B cell (primary cell): Measurements from ENCODE around the gene SRRD. TPM values are rescaled to one million over a fixed set of nuclear protein-coding genes. Genes with fewer than 3 reads are reported as not detected.

Experiments used
- ATAC-seq: fragments of 200-7000 bp; cut with Tn5 transposase; one replicate; pipeline ENCODE4 v1.10.0; 2021; ENCODE audit warnings: low read depth, mild to moderate bottlenecking, moderate number of reproducible peaks, moderate library complexity
- CTCF ChIA-PET: fragments of 350-600 bp; sonication (Branson Sonifier 250); formaldehyde crosslinking; loops from one replicate; lab custom pipeline; 2021; ENCODE audit warnings: antibody characterized with exemption, inconsistent platforms; lab: Charles Lee
- POLR2A ChIA-PET: fragments of 350-600 bp; sonication (Branson Sonifier 250); formaldehyde crosslinking; loops from one replicate; lab custom pipeline; 2021; ENCODE audit warnings: antibody characterized with exemption; lab: Charles Lee
- DNase-seq: peaks from one replicate; pipeline ENCODE4 v3.0.0; 2013
- H2AFZ ChIP-seq: 2 replicates; pipeline ENCODE4 v1.6.1; 2012; ENCODE audit warnings: mild to moderate bottlenecking, low read depth, low read length; ENCODE audit not compliant: insufficient read depth, poor library complexity, severe bottlenecking
- H3K27ac ChIP-seq, 2 donors: 1 replicate in 1 of 2; 2 replicates in 1 of 2; pipeline ENCODE4 v1.5.1; 2012 to 2013; ENCODE audit warnings: low read length in 2 of 2, mild to moderate bottlenecking in 2 of 2, moderate library complexity in 1 of 2
- H3K27me3 ChIP-seq, 4 experiments: fragments of 200-600 bp in 1 of 4; sonication (generic) in 1 of 4; replicated peaks in 1 of 4; 1 replicate in 2 of 4; 2 replicates in 2 of 4; pipeline versions ENCODE4 v1.6.1 to v1.7.0; 2013 to 2016; ENCODE audit warnings: low read length in 3 of 4, mild to moderate bottlenecking in 2 of 4, mixed read lengths in 1 of 4, moderate library complexity in 1 of 4; ENCODE audit not compliant: insufficient read depth in 4 of 4, control insufficient read depth in 3 of 4; ENCODE audit errors: control extremely low read depth in 1 of 4
- H3K36me3 ChIP-seq, 2 experiments: replicated peaks in 1 of 2; 1 replicate in 1 of 2; 2 replicates in 1 of 2; pipeline versions ENCODE4 v1.6.1 to v1.7.1; 2013; ENCODE audit warnings: low read length in 1 of 2; ENCODE audit not compliant: insufficient read depth in 2 of 2, control insufficient read depth in 1 of 2; ENCODE audit errors: control extremely low read depth in 1 of 2, extremely low read depth in 1 of 2
- H3K4me1 ChIP-seq, 2 donors: fragments of 200-600 bp in 1 of 2; sonication (generic) in 1 of 2; 1 replicate in 1 of 2; 2 replicates in 1 of 2; pipeline versions ENCODE4 v1.5.1 to v1.6.1; 2013 to 2017; ENCODE audit warnings: low read length in 2 of 2; ENCODE audit not compliant: control insufficient read depth in 2 of 2, insufficient read depth in 2 of 2
- H3K4me2 ChIP-seq: replicated peaks from 2 replicates; pipeline ENCODE3; 2012; ENCODE audit warnings: mild to moderate bottlenecking, low read depth, low read length; ENCODE audit not compliant: poor library complexity, severe bottlenecking
- H3K4me3 ChIP-seq, 5 experiments: fragments of 200-600 bp in 1 of 5; sonication (generic) in 1 of 5; 1 replicate in 3 of 5; 2 replicates in 2 of 5; pipeline versions ENCODE4 v1.5.1 to v1.7.0; 2011 to 2016; ENCODE audit warnings: low read length in 4 of 5, mild to moderate bottlenecking in 4 of 5, low read depth in 2 of 5, control low read depth in 1 of 5, moderate library complexity in 1 of 5; ENCODE audit not compliant: insufficient read depth in 1 of 5; ENCODE audit errors: control extremely low read depth in 1 of 5, extremely low read depth in 1 of 5
- H3K79me2 ChIP-seq: fragments of 200-600 bp; sonication (generic); one replicate; pipeline ENCODE4 v1.6.0; 2016; ENCODE audit warnings: low read length; ENCODE audit not compliant: control insufficient read depth, insufficient read depth
- H3K9ac ChIP-seq: fragments of 200-600 bp; sonication (generic); 2 replicates; pipeline ENCODE4 v1.6.1; 2017; ENCODE audit warnings: mild to moderate bottlenecking, low read length, moderate library complexity
- H3K9me3 ChIP-seq, 3 donors: one replicate each; pipeline versions ENCODE4 v1.6.1 to v1.7.1; 2013; ENCODE audit warnings: low read length in 2 of 3; ENCODE audit not compliant: control insufficient read depth in 2 of 3, insufficient read depth in 1 of 3; ENCODE audit errors: control extremely low read depth in 1 of 3
- H4K20me1 ChIP-seq: 2 replicates; pipeline ENCODE4 v1.6.0; 2012; ENCODE audit warnings: mild to moderate bottlenecking, low read length; ENCODE audit not compliant: insufficient read depth, control insufficient read depth, poor library complexity, severe bottlenecking
- H3K27ac Mint-ChIP-seq: one replicate; pipeline ENCODE4 v1.8.0; 2021; ENCODE audit warnings: mixed read lengths
- H3K27me3 Mint-ChIP-seq: one replicate; pipeline ENCODE4 v1.8.0; 2021; ENCODE audit warnings: mixed read lengths
- H3K4me1 Mint-ChIP-seq: one replicate; pipeline ENCODE4 v1.8.0; 2021; ENCODE audit warnings: mixed read lengths
- H3K4me3 Mint-ChIP-seq: one replicate; pipeline ENCODE4 v1.8.0; 2021; ENCODE audit warnings: mixed read lengths
- H3K9me3 Mint-ChIP-seq: one replicate; pipeline ENCODE4 v1.8.0; 2022; ENCODE audit warnings: mixed read lengths; ENCODE audit not compliant: insufficient read depth
- CTCF ChIP-seq: fragments of 200-600 bp; IDR thresholded peaks from one replicate; pipeline ENCODE4 v1.8.0; 2022; ENCODE audit warnings: antibody characterized with exemption, mild to moderate bottlenecking
- EZH2 ChIP-seq: IDR thresholded peaks from 2 replicates; pipeline ENCODE4 v1.6.1; 2012; ENCODE audit warnings: borderline replicate concordance, low read depth, mild to moderate bottlenecking, moderate library complexity, low read length; ENCODE audit not compliant: insufficient read depth, poor library complexity, severe bottlenecking
- WGBS: methylation state at CpG from one replicate; pipeline ENCODE4 v1.1.5; 2013; ENCODE audit warnings: missing lambda C conversion rate; ENCODE audit not compliant: insufficient coverage; 5-methylcytosine and 5-hydroxymethylcytosine counted together
- intact Hi-C: fragments of 100-400 bp; cut with micrococcal nuclease; formaldehyde crosslinking; loops from one replicate; pipeline ENCODE4 v1.10.0; 2022
- polyA plus RNA-seq: library from polyadenylated mRNA; depleted of rRNA; stranded (reverse); fragments of >200 nt; gene quantifications from 2 replicates; pipeline ENCODE4 v1.2.3, GENCODE V29; 2012
- total RNA-seq, 2 donors: library from RNA; stranded (reverse); fragments of 120-200 nt in 1 of 2; gene quantifications; 1 replicate in 1 of 2; 2 replicates in 1 of 2; pipeline versions ENCODE4 v1.2.3 to v1.2.4, GENCODE V29; 2013 to 2022

Gene SRRD
- total and polyA plus RNA-seq, 2 donors (not counting 1 experiment from before 2014, with no cell fraction given), result 7.8 to 19.2 TPM

DNA sequence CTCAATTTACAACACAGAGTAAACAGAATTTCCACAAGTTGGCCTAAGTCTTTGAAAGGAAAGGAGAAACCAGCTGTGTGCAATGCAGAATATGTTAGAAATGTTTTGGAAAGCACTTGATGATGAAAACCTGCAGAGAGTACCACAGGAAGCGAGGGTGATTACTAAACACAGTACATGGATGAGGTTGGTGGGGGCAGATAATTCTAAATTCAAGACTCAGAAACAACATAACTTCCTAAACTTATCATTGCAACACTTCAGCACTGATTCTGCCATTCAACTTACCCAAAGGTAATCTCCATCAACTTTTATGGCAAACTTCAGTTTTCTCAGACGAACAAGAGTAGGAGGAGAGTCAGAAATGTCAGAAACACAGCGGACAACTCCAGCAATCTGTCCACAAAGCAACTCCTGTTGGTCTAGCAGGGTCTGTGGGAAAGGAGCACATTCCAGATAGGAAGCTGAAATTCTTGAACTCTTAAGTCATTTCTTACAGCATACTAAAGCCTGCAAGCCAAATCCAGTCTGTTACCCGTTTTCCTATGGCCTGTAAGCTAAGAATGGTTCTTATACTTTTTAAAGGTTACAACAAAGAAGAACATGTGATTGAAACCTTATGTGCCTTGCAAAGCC, 6.9 kb upstream of the SRRD start:
- Histone ChIP-seq H3K4me3 (no peak overlapping the region), H3K9ac (no peak overlapping the region), H3K79me2 (peaks cover 78% of the 10 kb centered on the region), H3K27ac (no peak overlapping the region), H2AFZ (no peak overlapping the region), H4K20me1 (no peaks in the 10 kb centered on the region), H3K27me3 (no peaks in the 10 kb centered on the region), H3K4me2 (no peak overlapping the region), H3K9me3 (no peaks in the 10 kb centered on the region), H3K36me3 (peaks cover 0 to 48% of the 10 kb centered on the region in 2 experiments), H3K4me1 (peaks cover 31 to 34% of the 10 kb centered on the region in 2 donors)
- Mint-ChIP-seq H3K27ac (peak overlapping the region; percentile 56), H3K27me3 (no peaks in the 10 kb centered on the region), H3K9me3 (no peaks in the 10 kb centered on the region), H3K4me3 (no peak overlapping the region), H3K4me1 (peaks cover 42% of the 10 kb centered on the region)
- TF ChIP-seq EZH2 (no peak), CTCF (no peak)
- no peak for DNase-seq
- ChIA-PET POLR2A (no interaction called here), CTCF (no interaction called here)
- intact Hi-C loops, result no loop called here
- WGBS, result 100% methylated on average over 1 of the region's 4 CpGs
- ATAC-seq, result no peak

DNA sequence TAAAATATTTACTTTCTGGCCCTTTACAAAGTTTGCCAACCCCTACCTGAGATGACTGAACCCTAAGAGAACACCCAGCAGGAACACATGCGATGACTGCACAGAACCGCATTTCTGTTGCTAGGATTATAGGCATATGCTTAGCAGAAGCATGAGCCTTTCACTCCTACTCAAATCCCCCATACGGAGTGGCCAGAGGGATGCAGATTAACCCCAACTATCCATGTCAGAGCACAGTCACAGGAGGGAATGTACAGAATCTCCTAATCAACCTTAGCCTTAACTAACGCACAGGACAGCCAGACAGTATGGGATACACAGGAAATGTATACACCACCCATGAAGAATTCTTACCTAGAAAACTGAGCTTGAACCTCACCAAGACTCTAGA, 6.3 kb upstream of the SRRD start:
- Histone ChIP-seq H3K4me1 (peaks cover 36 to 40% of the 10 kb centered on the region in 2 donors), H3K4me3 (no peak overlapping the region), H3K36me3 (peaks cover 0 to 43% of the 10 kb centered on the region in 2 experiments), H4K20me1 (no peaks in the 10 kb centered on the region), H3K9ac (no peak overlapping the region), H2AFZ (no peak overlapping the region), H3K79me2 (peaks cover 80% of the 10 kb centered on the region), H3K9me3 (no peaks in the 10 kb centered on the region), H3K27ac (no peak overlapping the region), H3K27me3 (no peaks in the 10 kb centered on the region), H3K4me2 (no peak overlapping the region)
- Mint-ChIP-seq H3K4me3 (no peak overlapping the region), H3K27ac (peak overlapping the region; percentile 2), H3K27me3 (no peaks in the 10 kb centered on the region), H3K9me3 (no peaks in the 10 kb centered on the region), H3K4me1 (peaks cover 47% of the 10 kb centered on the region)
- DNase-seq (no peak), ATAC-seq (no peak)
- TF ChIP-seq EZH2, result no peak
- TF ChIP-seq CTCF, result no peak
- ChIA-PET CTCF (no interaction called here), POLR2A (no interaction called here)
- 22% methylated on average over 3 of the region's 4 CpGs for WGBS
- intact Hi-C loops, result no loop called here
